K562 (cell line): ENCODE data around the gene CCR6. TPM values are rescaled to one million over a fixed set of nuclear protein-coding genes. Genes with fewer than 3 reads are reported as not detected.

ENCODE experiments used
- CLOCK ChIP-seq: fragments of 250-450 bp; sonication (Bioruptor Pico); IDR thresholded peaks from 2 replicates; pipeline ENCODE4 v1.4.0; 2020; ENCODE audit warnings: mild to moderate bottlenecking, moderate library complexity, borderline replicate concordance
- DEAF1 ChIP-seq: fragments of 450-650 bp; formaldehyde crosslinking; IDR thresholded peaks from 2 replicates; pipeline ENCODE4 v1.4.0; 2020; ENCODE audit warnings: mild to moderate bottlenecking, moderate library complexity
- GABPA ChIP-seq: fragments of 200-800 bp; sonication (Bioruptor generic); conservative IDR thresholded peaks from 2 replicates; pipeline ENCODE4 v1.6.1; 2016; ENCODE audit warnings: low read depth, missing genetic modification characterization, missing compliant biosample characterization
- HOMEZ ChIP-seq: fragments of 250-450 bp; sonication (Bioruptor Pico); IDR thresholded peaks from 2 replicates; pipeline ENCODE4 v1.4.0; 2020; ENCODE audit warnings: mild to moderate bottlenecking, moderate library complexity
- MLLT1 ChIP-seq, 2 experiments: fragments of 450-650 bp; IDR thresholded peaks; 2 replicates each; pipeline ENCODE4 v1.6.1; 2016
- NRF1 ChIP-seq, 2 experiments: fragments of 450-650 bp; IDR thresholded peaks in 1 of 2; conservative IDR thresholded peaks in 1 of 2; 2 replicates each; pipeline ENCODE4 v1.6.1; 2014; ENCODE audit warnings: mild to moderate bottlenecking in 2 of 2
- PBX2 ChIP-seq, 2 experiments: IDR thresholded peaks in 1 of 2; conservative IDR thresholded peaks in 1 of 2; 2 replicates each; pipeline ENCODE4 v1.6.1; 2016; ENCODE audit warnings: low read depth in 2 of 2, mild to moderate bottlenecking in 1 of 2, missing compliant biosample characterization in 1 of 2, missing genetic modification characterization in 1 of 2, moderate library complexity in 1 of 2
- RBM14 ChIP-seq: fragments of 200-400 bp; formaldehyde crosslinking; IDR thresholded peaks from 2 replicates; pipeline ENCODE4 v1.6.1; 2018; ENCODE audit warnings: low read depth, mild to moderate bottlenecking, low read length, moderate library complexity, borderline replicate concordance; ENCODE audit not compliant: insufficient read depth
- USF1 ChIP-seq: sonication (generic); formaldehyde crosslinking; IDR thresholded peaks from 2 replicates; pipeline ENCODE4 v1.9.0; 2022; ENCODE audit warnings: mild to moderate bottlenecking, missing genetic modification reagents
- ZNF518B ChIP-seq: fragments of 250-450 bp; sonication (Bioruptor Pico); IDR thresholded peaks from 2 replicates; pipeline ENCODE4 v1.5.0; 2021; ENCODE audit warnings: mild to moderate bottlenecking, moderate library complexity
- polyA plus RNA-seq, 8 experiments: library from polyadenylated mRNA; depleted of rRNA in 4 of 8; stranded (reverse) in 5 of 8; unstranded in 3 of 8; fragments of >200 nt; fragmentation: Nextera tagmentation in 2 of 8; fragmentation: Illumina TruSeq in 1 of 8; extraction: Ambion mirVana in 2 of 8; extraction: Trizol in 1 of 8; gene quantifications; 2 replicates each; pipeline versions ENCODE4 v1.2.1 to v1.2.3, GENCODE V29; 2011 to 2014; ENCODE audit warnings: inconsistent platforms in 1 of 8, missing spikeins in 1 of 8
- total RNA-seq, 7 experiments: library from RNA; depleted of rRNA in 6 of 7; stranded (reverse); fragments of >200 nt in 6 of 7; fragmentation: Illumina TruSeq in 2 of 7; extraction: Trizol in 2 of 7; gene quantifications; 2 replicates each; pipeline versions ENCODE4 v1.2.1 to v1.2.3, GENCODE V29; 2011 to 2021; ENCODE audit warnings: low replicate concordance in 1 of 7

The CCR6 gene
- total and polyA plus RNA-seq, 9 of the 15 experiments (the other 6 are each of a cell fraction or from before 2014, with no cell fraction given), result not detected

- peak; percentile 58; the same call in 1 of the 2 replicates for TF ChIP-seq CLOCK (CRISPR knock-in tag)
- no peak for TF ChIP-seq DEAF1 (CRISPR knock-in tag)
- no peak for TF ChIP-seq NRF1 (conservative IDR thresholded peaks at IDR 0.05 in 1 of 2, IDR thresholded peaks at IDR 0.05 in 1 of 2)
- no peak for TF ChIP-seq MLLT1 (IDR thresholded peaks at IDR 0.05)
- TF ChIP-seq HOMEZ (CRISPR knock-in tag), result no peak
- TF ChIP-seq GABPA (tag), result no peak
- TF ChIP-seq PBX2 (CRISPR knock-in tag; IDR thresholded peaks at IDR 0.05; ENCODE audit: low read depth), result 0 out of 2 replicates have a peak, but pooled peaks have one; percentile 5
- peak; percentile 56; the same call in 1 of the 2 replicates for TF ChIP-seq PBX2 (tag; conservative IDR thresholded peaks at IDR 0.05; ENCODE audit: low read depth)
- TF ChIP-seq RBM14, result no peak
- no peak for TF ChIP-seq USF1 (CRISPR knock-in tag)
- no peak for TF ChIP-seq ZNF518B
These were observed 22.6 kb upstream of the CCR6 start (continued) for GRCh38 chr6:167100241-167100674.
